Measurements from ENCODE around the gene ZNF281. TPM values are rescaled to one million over a fixed set of nuclear protein-coding genes. Genes with fewer than 3 reads are reported as not detected.

Gene ZNF281
- total and polyA plus RNA-seq, 7 experiments from 2014 or later: 16.3 to 35.3 (median 27.3) TPM

DNA sequence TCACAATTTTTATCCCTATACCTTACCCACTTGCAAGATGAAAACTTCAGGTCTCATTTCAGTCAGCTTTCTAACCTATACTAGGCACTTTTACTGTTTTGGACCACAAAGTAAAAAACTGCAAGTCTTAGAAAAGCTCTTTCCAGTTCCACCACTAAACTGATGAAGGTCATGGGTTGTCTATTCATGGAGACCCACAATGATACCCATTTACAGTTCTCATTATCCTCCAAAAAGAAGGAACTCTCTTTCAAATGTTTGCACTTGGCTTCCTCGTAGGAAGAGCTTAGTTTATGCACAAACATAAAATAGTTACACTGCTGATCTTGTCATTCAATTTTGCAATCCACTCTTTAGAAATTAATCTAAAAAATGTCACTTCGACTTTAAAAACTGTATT lies 9.3 kb downstream of the ZNF281 start:
- peaks cover 0 to 4% of the 10 kb centered on the region in 2 donors for H3K4me1 ChIP-seq (ENCODE audit: control insufficient read depth in 2 of 2, insufficient read depth in 2 of 2, low read length in 2 of 2)
- ATAC-seq (no peak), DNase-seq (no peak)
- Mint-ChIP-seq H3K27ac (no peak overlapping the region), H3K4me3 (no peak overlapping the region), H3K9me3 (no peaks in the 10 kb centered on the region), H3K27me3 (no peaks in the 10 kb centered on the region), H3K36me3 (peaks cover 0 to 21% (median 10%) of the 10 kb centered on the region in 5 donors), H3K4me1 (peaks cover 17 to 72% (median 54%) of the 10 kb centered on the region in 7 donors)
- ChIA-PET CTCF (no interaction called here), POLR2A (interaction anchor here (0.6 kb wide), 2 partner anchors 245 to 1526 kb away, joined by 3 read pairs; no protein-coding TSS in a partner anchor)
- H3K9me3 ChIP-seq (ENCODE audit: control insufficient read depth in 2 of 3, low read length in 3 of 3): no peaks in the 10 kb centered on the region
- no peaks in the 10 kb centered on the region for H3K36me3 ChIP-seq (ENCODE audit: control insufficient read depth in 2 of 3, insufficient read depth in 3 of 3, low read length in 3 of 3)
- no peaks in the 10 kb centered on the region for H3K27me3 ChIP-seq (ENCODE audit: control insufficient read depth in 2 of 2, insufficient read depth in 2 of 2, low read length in 2 of 2)
- intact Hi-C loops (cut with micrococcal nuclease): loop anchor here in 1 of 2 donors (10.0 kb wide), 1 partner anchor 754 kb away; the partner anchor contains the start of gene TMEM9
- no peak overlapping the region for H3K27ac ChIP-seq (ENCODE audit: low read depth, low read length)
- H3K4me3 ChIP-seq (ENCODE audit: low read length): no peak overlapping the region

GRCh38 chr1:200399860-200400259 lies 10.0 kb downstream of the ZNF281 start:
- ATAC-seq (no peak), DNase-seq (no peak)
- H3K27ac Mint-ChIP-seq: peak overlapping the region in 2 of 9 donors; percentile 2 to 5
- no peak overlapping the region for H3K4me3 Mint-ChIP-seq
- no peaks in the 10 kb centered on the region for H3K27me3 Mint-ChIP-seq
- H3K27me3 ChIP-seq (ENCODE audit: control insufficient read depth in 2 of 2, insufficient read depth in 2 of 2, low read length in 2 of 2): no peaks in the 10 kb centered on the region
- POLR2A ChIA-PET: interaction anchor here (0.6 kb wide), 1 partner anchor 1526 kb away, joined by 3 read pairs; no protein-coding TSS in a partner anchor
- intact Hi-C loops (cut with micrococcal nuclease): loop anchor here in 1 of 2 donors (10.0 kb wide), 1 partner anchor 755 kb away; the partner anchor contains the start of gene TMEM9
- no peaks in the 10 kb centered on the region for H3K36me3 ChIP-seq (ENCODE audit: control insufficient read depth in 2 of 3, insufficient read depth in 3 of 3, low read length in 3 of 3)
- H3K27ac ChIP-seq (ENCODE audit: low read depth, low read length): no peak overlapping the region
- no peaks in the 10 kb centered on the region for H3K9me3 Mint-ChIP-seq
- H3K36me3 Mint-ChIP-seq: peaks cover 0 to 21% (median 7%) of the 10 kb centered on the region in 5 donors
- no peak overlapping the region for H3K4me3 ChIP-seq (ENCODE audit: low read length)
- peaks cover 10 to 65% (median 48%) of the 10 kb centered on the region in 7 donors for H3K4me1 Mint-ChIP-seq
- CTCF ChIA-PET: no interaction called here
- H3K9me3 ChIP-seq (ENCODE audit: control insufficient read depth in 2 of 3, low read length in 3 of 3): no peaks in the 10 kb centered on the region
- H3K4me1 ChIP-seq (ENCODE audit: control insufficient read depth in 2 of 2, insufficient read depth in 2 of 2, low read length in 2 of 2): no peaks in the 10 kb centered on the region

DNA sequence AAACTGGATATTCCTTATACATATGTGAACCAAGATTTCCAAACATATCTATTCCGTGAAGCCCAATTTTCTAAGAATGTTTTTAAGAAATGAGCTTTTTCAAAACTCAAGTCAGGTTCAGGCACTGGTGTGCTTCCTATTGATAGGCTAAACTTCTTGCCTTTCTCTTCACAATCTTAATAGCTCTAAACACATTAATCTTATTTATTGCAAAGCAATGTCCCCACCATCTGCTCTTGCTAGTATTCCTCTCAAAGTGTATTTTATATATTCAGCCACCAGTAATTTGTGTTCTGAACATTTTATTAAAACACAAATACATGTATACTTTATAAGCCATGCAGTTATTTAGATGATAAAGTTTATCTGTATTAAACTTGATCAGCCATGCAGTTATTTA lies 11.5 kb downstream of the ZNF281 start:
- Mint-ChIP-seq H3K27me3 (no peaks in the 10 kb centered on the region), H3K9me3 (no peaks in the 10 kb centered on the region), H3K4me3 (no peak overlapping the region), H3K4me1 (peaks cover 7 to 51% (median 37%) of the 10 kb centered on the region in 7 donors), H3K27ac (peak overlapping the region in 1 of 9 donors; percentile 23), H3K36me3 (peaks cover 0 to 11% (median 5%) of the 10 kb centered on the region in 5 donors)
- Histone ChIP-seq H3K4me1 (ENCODE audit: control insufficient read depth in 2 of 2, insufficient read depth in 2 of 2, low read length in 2 of 2) (no peaks in the 10 kb centered on the region), H3K27me3 (ENCODE audit: control insufficient read depth in 2 of 2, insufficient read depth in 2 of 2, low read length in 2 of 2) (no peaks in the 10 kb centered on the region), H3K27ac (ENCODE audit: low read depth, low read length) (no peak overlapping the region), H3K4me3 (ENCODE audit: low read length) (no peak overlapping the region), H3K36me3 (ENCODE audit: control insufficient read depth in 2 of 3, insufficient read depth in 3 of 3, low read length in 3 of 3) (no peaks in the 10 kb centered on the region), H3K9me3 (ENCODE audit: control insufficient read depth in 2 of 3, low read length in 3 of 3) (no peaks in the 10 kb centered on the region)
- ATAC-seq: no peak
- CTCF ChIA-PET: no interaction called here
- POLR2A ChIA-PET: no interaction called here
- intact Hi-C loops (cut with micrococcal nuclease): no loop called here
- no peak for DNase-seq

- Histone ChIP-seq H3K4me1 (ENCODE audit: control insufficient read depth in 2 of 2, insufficient read depth in 2 of 2, low read length in 2 of 2) (no peaks in the 10 kb centered on the region), H3K27ac (ENCODE audit: low read depth, low read length) (no peak overlapping the region), H3K4me3 (ENCODE audit: low read length) (no peak overlapping the region), H3K36me3 (ENCODE audit: control insufficient read depth in 2 of 3, insufficient read depth in 3 of 3, low read length in 3 of 3) (no peaks in the 10 kb centered on the region), H3K9me3 (ENCODE audit: control insufficient read depth in 2 of 3, low read length in 3 of 3) (no peaks in the 10 kb centered on the region), H3K27me3 (ENCODE audit: control insufficient read depth in 2 of 2, insufficient read depth in 2 of 2, low read length in 2 of 2) (no peaks in the 10 kb centered on the region)
- ATAC-seq: no peak
- ChIA-PET CTCF (no interaction called here), POLR2A (interaction anchor here (1.1 kb wide), 1 partner anchor 19 kb away, joined by 5 read pairs; no protein-coding TSS in a partner anchor)
- Mint-ChIP-seq H3K27me3 (no peaks in the 10 kb centered on the region), H3K27ac (no peak overlapping the region), H3K4me3 (no peak overlapping the region), H3K9me3 (no peaks in the 10 kb centered on the region), H3K4me1 (peaks cover 0 to 8% (median 0%) of the 10 kb centered on the region in 7 donors), H3K36me3 (peaks cover 0 to 4% (median 3%) of the 10 kb centered on the region in 5 donors)
- no peak for DNase-seq
- intact Hi-C loops (cut with micrococcal nuclease): no loop called here
Observed at GRCh38 chr1:200392625-200393185, 17.1 kb downstream of the ZNF281 start.

GRCh38 chr1:200391747-200392146 lies 18.1 kb downstream of the ZNF281 start:
- H3K27me3 Mint-ChIP-seq: no peaks in the 10 kb centered on the region
- ChIA-PET CTCF (no interaction called here), POLR2A (interaction anchor here (1.1 kb wide), 1 partner anchor 19 kb away, joined by 5 read pairs; no protein-coding TSS in a partner anchor)
- H3K36me3 Mint-ChIP-seq: peaks cover 0 to 4% (median 3%) of the 10 kb centered on the region in 5 donors
- no peak overlapping the region for H3K27ac Mint-ChIP-seq
- no peak overlapping the region for H3K27ac ChIP-seq (ENCODE audit: low read depth, low read length)
- intact Hi-C loops (cut with micrococcal nuclease): no loop called here
- no peaks in the 10 kb centered on the region for H3K9me3 Mint-ChIP-seq
- H3K4me1 Mint-ChIP-seq: peaks cover 0 to 6% (median 0%) of the 10 kb centered on the region in 7 donors
- DNase-seq (no peak), ATAC-seq (no peak)
- no peaks in the 10 kb centered on the region for H3K9me3 ChIP-seq (ENCODE audit: control insufficient read depth in 2 of 3, low read length in 3 of 3)
- H3K27me3 ChIP-seq (ENCODE audit: control insufficient read depth in 2 of 2, insufficient read depth in 2 of 2, low read length in 2 of 2): no peaks in the 10 kb centered on the region
- no peaks in the 10 kb centered on the region for H3K4me1 ChIP-seq (ENCODE audit: control insufficient read depth in 2 of 2, insufficient read depth in 2 of 2, low read length in 2 of 2)
- H3K4me3 ChIP-seq (ENCODE audit: low read length): no peak overlapping the region
- H3K4me3 Mint-ChIP-seq: no peak overlapping the region
- no peaks in the 10 kb centered on the region for H3K36me3 ChIP-seq (ENCODE audit: control insufficient read depth in 2 of 3, insufficient read depth in 3 of 3, low read length in 3 of 3)

DNA sequence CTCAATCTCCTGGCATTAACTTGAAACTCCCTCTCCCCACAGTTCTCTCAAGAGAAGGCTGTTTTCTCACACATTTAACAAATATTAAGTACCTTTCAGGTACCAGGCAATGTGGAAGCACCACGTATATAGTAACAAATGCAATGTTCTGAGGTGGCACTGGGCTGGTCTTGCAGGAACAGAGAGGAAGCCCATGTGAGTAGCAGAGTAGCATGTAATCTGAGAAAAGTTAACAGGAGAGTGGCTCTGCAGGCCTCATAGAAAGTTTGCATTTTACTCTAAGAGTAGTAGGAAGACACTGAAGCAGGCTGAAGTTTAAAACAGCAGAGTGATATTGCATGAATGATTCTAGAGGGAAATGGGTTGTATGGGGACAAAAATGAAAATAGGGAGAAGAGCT lies 21.0 kb downstream of the ZNF281 start:
- Histone ChIP-seq H3K27ac (ENCODE audit: low read depth, low read length) (no peak overlapping the region), H3K27me3 (ENCODE audit: control insufficient read depth in 2 of 2, insufficient read depth in 2 of 2, low read length in 2 of 2) (no peaks in the 10 kb centered on the region), H3K4me1 (ENCODE audit: control insufficient read depth in 2 of 2, insufficient read depth in 2 of 2, low read length in 2 of 2) (no peaks in the 10 kb centered on the region), H3K9me3 (ENCODE audit: control insufficient read depth in 2 of 3, low read length in 3 of 3) (no peaks in the 10 kb centered on the region), H3K4me3 (ENCODE audit: low read length) (no peak overlapping the region), H3K36me3 (ENCODE audit: control insufficient read depth in 2 of 3, insufficient read depth in 3 of 3, low read length in 3 of 3) (no peaks in the 10 kb centered on the region)
- peaks cover 0 to 4% (median 0%) of the 10 kb centered on the region in 5 donors for H3K36me3 Mint-ChIP-seq
- intact Hi-C loops (cut with micrococcal nuclease): no loop called here
- peaks cover 0 to 3% (median 0%) of the 10 kb centered on the region in 7 donors for H3K4me1 Mint-ChIP-seq
- H3K27me3 Mint-ChIP-seq: no peaks in the 10 kb centered on the region
- H3K4me3 Mint-ChIP-seq: no peak overlapping the region
- H3K27ac Mint-ChIP-seq: no peak overlapping the region
- DNase-seq (no peak), ATAC-seq (no peak)
- H3K9me3 Mint-ChIP-seq: no peaks in the 10 kb centered on the region
- ChIA-PET POLR2A (no interaction called here), CTCF (no interaction called here)

DNA sequence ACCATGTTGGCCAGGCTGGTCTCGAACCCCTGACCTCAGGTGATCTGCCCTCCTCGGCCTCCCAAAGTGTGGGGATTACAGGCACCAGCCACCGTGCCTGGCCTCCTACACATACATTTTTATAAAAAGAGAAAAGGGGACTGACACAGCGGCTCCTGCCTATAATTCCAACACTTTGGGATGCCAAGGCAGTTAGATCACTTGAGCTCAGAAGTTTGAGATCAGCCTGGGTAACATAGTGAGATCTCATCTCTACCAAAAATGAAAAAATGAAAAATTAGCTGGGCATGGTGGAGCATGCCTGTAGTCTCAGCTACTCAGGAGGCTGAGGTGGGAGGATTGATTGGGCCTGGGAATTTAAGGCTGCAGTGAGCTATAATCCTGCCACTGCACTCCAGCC lies 23.4 kb downstream of the ZNF281 start:
- Mint-ChIP-seq H3K36me3 (peaks cover 0 to 4% (median 0%) of the 10 kb centered on the region in 5 donors), H3K4me1 (no peaks in the 10 kb centered on the region), H3K4me3 (no peak overlapping the region), H3K9me3 (no peaks in the 10 kb centered on the region), H3K27ac (no peak overlapping the region), H3K27me3 (no peaks in the 10 kb centered on the region)
- H3K27ac ChIP-seq (ENCODE audit: low read depth, low read length): no peak overlapping the region
- DNase-seq: no peak
- no peaks in the 10 kb centered on the region for H3K27me3 ChIP-seq (ENCODE audit: control insufficient read depth in 2 of 2, insufficient read depth in 2 of 2, low read length in 2 of 2)
- intact Hi-C loops (cut with micrococcal nuclease): no loop called here
- no peak overlapping the region for H3K4me3 ChIP-seq (ENCODE audit: low read length)
- H3K36me3 ChIP-seq (ENCODE audit: control insufficient read depth in 2 of 3, insufficient read depth in 3 of 3, low read length in 3 of 3): no peaks in the 10 kb centered on the region
- ATAC-seq: no peak
- CTCF ChIA-PET: no interaction called here
- POLR2A ChIA-PET: no interaction called here
- no peaks in the 10 kb centered on the region for H3K9me3 ChIP-seq (ENCODE audit: control insufficient read depth in 2 of 3, low read length in 3 of 3)
- H3K4me1 ChIP-seq (ENCODE audit: control insufficient read depth in 2 of 2, insufficient read depth in 2 of 2, low read length in 2 of 2): no peaks in the 10 kb centered on the region

Measured in naive thymus-derived CD4-positive, alpha-beta T cell (primary cell).